Measurements from ENCODE around the gene RAET1G. TPM values are rescaled to one million over a fixed set of nuclear protein-coding genes. Genes with fewer than 3 reads are reported as not detected.
A peak's percentile ranks its signal among the peaks of the same experiment; 100 is the strongest.

RAET1G gene
- total and polyA plus RNA-seq, 12 donors: 0.21 to 0.37 (median 0.34) TPM; not detected in 8

DNA sequence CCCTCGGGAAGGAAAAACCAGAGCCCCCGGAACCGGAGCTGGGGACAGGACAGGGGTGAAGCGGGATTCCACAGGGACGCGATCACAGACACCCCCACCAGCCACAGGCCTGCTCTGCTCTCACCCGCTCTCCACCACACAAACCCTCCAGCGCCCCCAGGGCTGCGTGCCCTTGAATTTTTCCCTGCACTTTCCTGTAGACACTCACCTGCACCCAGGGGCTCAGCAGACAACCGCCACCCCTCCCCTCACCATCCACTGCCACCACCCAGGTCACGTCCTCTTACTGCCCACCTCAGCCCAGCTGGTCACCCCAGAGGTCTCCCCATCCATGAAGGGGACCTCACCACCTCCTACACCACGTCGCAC is 19.5 kb upstream of the RAET1G start:
- H3K27ac ChIP-seq: peak overlapping the region in 5 of 10 donors; percentile 58 to 71 (median 66)
- H3K4me3 ChIP-seq: peak overlapping the region in 9 of 10 donors; percentile 51 to 74 (median 59)
- peaks cover 15 to 51% (median 38%) of the 10 kb centered on the region in 7 donors for H3K27me3 ChIP-seq
- H3K4me1 ChIP-seq: peaks cover 5 to 31% (median 24%) of the 10 kb centered on the region in 9 donors
- no peaks in the 10 kb centered on the region for H3K36me3 ChIP-seq
- ATAC-seq: peak in 4 of 8 donors; percentile 7 to 12 (median 10)
- intact Hi-C loops (cut with DNase I): loop anchor here in 1 of 10 donors (2.0 kb wide), 1 partner anchor 62 kb away; no protein-coding TSS in a partner anchor
- WGBS, 2 donors: 29 to 33% methylated on average over 9 to 13 of the region's 13 CpGs
- no peak for DNase-seq
- H3K9me3 ChIP-seq: no peaks in the 10 kb centered on the region
- TF ChIP-seq, protein P1, sequence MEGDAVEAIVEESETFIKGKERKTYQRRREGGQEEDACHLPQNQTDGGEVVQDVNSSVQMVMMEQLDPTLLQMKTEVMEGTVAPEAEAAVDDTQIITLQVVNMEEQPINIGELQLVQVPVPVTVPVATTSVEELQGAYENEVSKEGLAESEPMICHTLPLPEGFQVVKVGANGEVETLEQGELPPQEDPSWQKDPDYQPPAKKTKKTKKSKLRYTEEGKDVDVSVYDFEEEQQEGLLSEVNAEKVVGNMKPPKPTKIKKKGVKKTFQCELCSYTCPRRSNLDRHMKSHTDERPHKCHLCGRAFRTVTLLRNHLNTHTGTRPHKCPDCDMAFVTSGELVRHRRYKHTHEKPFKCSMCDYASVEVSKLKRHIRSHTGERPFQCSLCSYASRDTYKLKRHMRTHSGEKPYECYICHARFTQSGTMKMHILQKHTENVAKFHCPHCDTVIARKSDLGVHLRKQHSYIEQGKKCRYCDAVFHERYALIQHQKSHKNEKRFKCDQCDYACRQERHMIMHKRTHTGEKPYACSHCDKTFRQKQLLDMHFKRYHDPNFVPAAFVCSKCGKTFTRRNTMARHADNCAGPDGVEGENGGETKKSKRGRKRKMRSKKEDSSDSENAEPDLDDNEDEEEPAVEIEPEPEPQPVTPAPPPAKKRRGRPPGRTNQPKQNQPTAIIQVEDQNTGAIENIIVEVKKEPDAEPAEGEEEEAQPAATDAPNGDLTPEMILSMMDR (IDR thresholded peaks at IDR 0.05): no peak

DNA sequence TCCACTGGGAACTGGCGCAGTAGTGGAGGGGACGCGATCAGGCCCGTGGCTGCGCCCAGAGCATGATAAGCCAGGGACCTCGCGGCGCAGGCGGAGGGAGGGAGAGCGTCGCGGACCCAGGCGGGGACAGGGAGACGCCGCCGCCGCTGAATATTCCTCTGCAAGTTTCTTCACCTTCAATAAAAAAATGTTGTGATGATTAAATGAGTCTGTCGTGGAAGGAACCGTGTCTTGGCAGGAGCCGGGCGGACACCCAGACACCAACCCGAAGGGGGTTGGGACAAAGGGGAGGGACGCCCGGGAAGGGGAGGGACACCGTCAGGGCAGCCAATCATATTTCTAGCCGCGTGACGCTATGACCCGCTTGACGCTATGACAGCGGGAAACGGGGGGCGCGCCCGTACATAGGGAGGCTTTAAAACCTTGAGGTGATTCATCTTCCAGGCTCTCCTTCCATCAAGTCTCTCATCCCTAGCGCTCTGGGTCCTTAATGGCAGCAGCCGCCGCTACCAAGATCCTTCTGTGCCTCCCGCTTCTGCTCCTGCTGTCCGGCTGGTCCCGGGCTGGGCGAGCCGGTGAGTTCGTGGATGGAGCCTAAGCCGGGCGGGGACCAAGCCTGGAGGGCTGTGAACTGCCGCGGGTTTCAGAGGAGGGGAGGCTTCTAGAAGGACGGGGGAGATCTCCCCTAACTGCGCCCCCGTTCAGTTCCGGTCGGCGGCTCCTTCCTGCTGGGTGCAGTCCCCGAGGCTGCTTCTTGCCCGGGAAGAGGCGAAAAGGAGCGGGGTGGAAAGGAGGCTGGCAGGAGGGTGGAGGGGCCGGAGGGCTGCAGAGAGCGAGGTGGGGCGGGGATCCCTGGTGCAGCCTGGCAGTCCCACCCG is 18.9 kb upstream of the RAET1G start, which contains the start of gene ULBP2:
ULBP2 (plus strand) TSS at position 432 of the 878 bp plus-strand sequence; CDS start at position 491, 59 bp downstream.
- Histone ChIP-seq H3K9me3 (no peaks in the 10 kb centered on the region), H3K4me3 (peak within 1 kb of the TSS; percentile 27 to 74 (median 58)), H3K27ac (peak within 1 kb of the TSS in 9 of 10 donors; percentile 28 to 71 (median 62)), H3K4me1 (peaks cover 5 to 31% (median 24%) of the 10 kb centered on the region in 9 donors), H3K36me3 (no peaks in the 10 kb centered on the region), H3K27me3 (peaks cover 16 to 57% (median 44%) of the 10 kb centered on the region in 7 donors)
- TF ChIP-seq, protein P1 (IDR thresholded peaks at IDR 0.05): no peak
- DNase-seq: peak; percentile 85 to 91
- peak; percentile 95 to 99 (median 97) for ATAC-seq
- WGBS, 2 donors: 1% methylated on average over 62 of the region's 62 CpGs
- intact Hi-C loops (cut with DNase I): loop anchor here in 1 of 10 donors (2.0 kb wide), 1 partner anchor 63 kb away; no protein-coding TSS in a partner anchor

DNA sequence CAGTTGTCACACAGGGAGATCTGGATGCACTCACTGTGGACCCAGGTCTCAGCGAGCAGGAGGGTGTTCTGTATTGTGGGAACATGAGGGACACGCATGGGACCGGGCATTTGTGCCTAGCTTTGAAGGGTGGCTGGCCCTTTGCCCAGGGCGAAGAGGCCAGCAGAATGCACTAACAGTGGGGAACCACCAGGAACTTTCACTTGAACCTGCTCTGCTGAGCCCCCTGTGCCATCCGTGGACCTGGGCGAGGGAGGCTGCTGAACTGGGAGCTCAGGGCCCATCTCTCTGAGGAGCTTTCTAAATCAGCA is 17.7 kb upstream of the RAET1G start:
- DNase-seq (no peak), ATAC-seq (no peak)
- TF ChIP-seq, protein P1 (IDR thresholded peaks at IDR 0.05): no peak
- Histone ChIP-seq H3K4me3 (no peak overlapping the region), H3K27me3 (peaks cover 16 to 69% (median 56%) of the 10 kb centered on the region in 7 donors), H3K4me1 (peaks cover 5 to 31% (median 24%) of the 10 kb centered on the region in 9 donors), H3K9me3 (no peaks in the 10 kb centered on the region), H3K36me3 (no peaks in the 10 kb centered on the region), H3K27ac (no peak overlapping the region)
- intact Hi-C loops (cut with DNase I): no loop called here
- WGBS, 2 donors: 34 to 41% methylated on average over 6 of the region's 6 CpGs

DNA sequence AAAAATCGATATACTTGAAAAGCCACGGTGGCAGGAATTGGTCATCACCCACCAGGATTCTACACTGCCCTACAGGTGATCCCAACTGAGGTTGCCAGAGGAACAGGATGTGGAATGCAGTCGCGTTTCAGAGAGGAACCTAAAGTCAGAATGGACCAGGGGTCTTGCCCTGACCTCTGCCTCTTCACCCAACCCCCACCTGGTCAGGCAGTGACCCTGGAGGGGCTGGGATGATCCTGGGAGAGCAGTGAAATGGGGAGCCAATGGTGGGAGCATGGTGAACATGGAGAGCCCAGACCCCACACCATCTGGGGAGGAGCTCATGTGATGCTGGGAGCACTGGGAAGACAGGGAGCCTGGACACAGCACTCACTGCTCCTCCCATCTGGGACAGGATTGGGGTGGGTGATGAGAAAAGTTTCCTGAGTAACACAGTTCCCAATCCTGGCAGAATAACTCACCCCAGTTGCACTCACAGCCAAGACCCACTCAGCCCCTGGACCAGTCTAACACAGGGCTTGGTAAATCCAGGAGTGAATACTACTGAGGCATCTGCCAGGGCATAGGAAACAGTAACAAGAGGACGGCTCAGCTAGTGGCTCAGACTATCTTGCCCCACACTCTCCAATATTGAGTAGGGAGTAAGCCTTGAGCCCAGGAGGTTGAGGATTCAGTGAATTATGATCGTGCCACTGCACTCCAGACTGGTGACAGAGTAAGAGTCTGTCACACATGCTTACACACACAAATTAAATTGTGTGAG is 17.2 kb upstream of the RAET1G start:
- TF ChIP-seq, protein P1 (IDR thresholded peaks at IDR 0.05): no peak
- no peaks in the 10 kb centered on the region for H3K36me3 ChIP-seq
- ATAC-seq (no peak), DNase-seq (no peak)
- H3K27ac ChIP-seq: no peak overlapping the region
- H3K9me3 ChIP-seq: no peaks in the 10 kb centered on the region
- H3K4me3 ChIP-seq: no peak overlapping the region
- H3K4me1 ChIP-seq: peaks cover 5 to 31% (median 24%) of the 10 kb centered on the region in 9 donors
- WGBS, 2 donors: 18 to 21% methylated on average over 6 of the region's 6 CpGs
- intact Hi-C loops (cut with DNase I): loop anchor here in 3 of 10 donors (5.0 to 10.0 kb wide), 2 partner anchors 67 to 395 kb away; no protein-coding TSS in a partner anchor
- peaks cover 16 to 75% (median 62%) of the 10 kb centered on the region in 7 donors for H3K27me3 ChIP-seq

Measured in heart right ventricle (tissue), 16 donors.